Ishikawa (cell line): Measurements from ENCODE around the gene NHSL2.

Experiments used
- CEBPB ChIP-seq: IDR thresholded peaks from 2 replicates; pipeline ENCODE4 v1.6.1; 2012
- CREB1 ChIP-seq: IDR thresholded peaks from 2 replicates; pipeline ENCODE4 v1.6.1; 2012; ENCODE audit warnings: low read depth
- EGR1 ChIP-seq: IDR thresholded peaks from 2 replicates; pipeline ENCODE4 v1.6.1; 2012
- EP300 ChIP-seq: IDR thresholded peaks from 2 replicates; pipeline ENCODE4 v1.6.1; 2012; ENCODE audit warnings: borderline replicate concordance
- FOXM1 ChIP-seq: IDR thresholded peaks from 2 replicates; pipeline ENCODE4 v1.6.1; 2012; ENCODE audit warnings: low read depth, borderline replicate concordance
- NFIC ChIP-seq: IDR thresholded peaks from 2 replicates; pipeline ENCODE4 v1.6.1; 2012
- RAD21 ChIP-seq: IDR thresholded peaks from 2 replicates; pipeline ENCODE4 v1.6.1; 2012; ENCODE audit warnings: low read depth
- TAF1 ChIP-seq: IDR thresholded peaks from 2 replicates; pipeline ENCODE4 v1.6.1; 2012; ENCODE audit warnings: low read depth, mild to moderate bottlenecking
- TCF12 ChIP-seq: IDR thresholded peaks from 2 replicates; pipeline ENCODE4 v1.6.1; 2012; ENCODE audit warnings: low read depth
- TEAD4 ChIP-seq: IDR thresholded peaks from 2 replicates; pipeline ENCODE4 v1.6.1; 2012
- YY1 ChIP-seq: IDR thresholded peaks from 2 replicates; pipeline ENCODE4 v1.6.1; 2012; ENCODE audit warnings: low read depth
- ZBTB7A ChIP-seq: IDR thresholded peaks from 2 replicates; pipeline ENCODE4 v1.6.1; 2012; ENCODE audit warnings: low read depth
- TF ChIP-seq, protein P1 (sequence below): IDR thresholded peaks from 2 replicates; pipeline ENCODE4 v1.6.1; 2012
- TF ChIP-seq, protein P2 (sequence below): IDR thresholded peaks from 2 replicates; pipeline ENCODE4 v1.6.1; 2012
- TF ChIP-seq, protein P3 (sequence below): IDR thresholded peaks from 2 replicates; pipeline ENCODE4 v1.6.1; 2012; ENCODE audit warnings: low read depth, mild to moderate bottlenecking

The NHSL2 gene

DNA sequence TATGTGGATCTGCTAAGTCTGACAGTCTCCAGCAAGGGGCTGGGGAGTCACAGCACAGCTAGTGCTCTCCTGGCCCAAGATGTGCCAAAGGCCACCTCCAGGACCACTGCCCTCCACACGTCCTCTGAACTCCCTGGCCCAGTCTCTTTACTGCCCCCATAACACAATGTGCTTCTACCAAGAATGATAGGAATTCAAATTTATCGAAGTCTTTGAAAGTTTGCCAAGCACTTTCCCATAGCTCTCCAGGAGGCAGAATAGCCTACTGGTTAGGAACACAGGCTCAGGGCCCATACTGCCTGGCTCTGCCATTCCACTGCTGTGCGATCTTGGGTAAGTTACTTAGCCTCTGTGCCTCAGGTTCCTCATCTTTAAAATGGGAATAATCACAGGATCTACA is 86.7 kb downstream of the NHSL2 start:
- no peak for TF ChIP-seq EGR1
- no peak for TF ChIP-seq TAF1
- TF ChIP-seq YY1 = no peak
- TF ChIP-seq, protein P1, sequence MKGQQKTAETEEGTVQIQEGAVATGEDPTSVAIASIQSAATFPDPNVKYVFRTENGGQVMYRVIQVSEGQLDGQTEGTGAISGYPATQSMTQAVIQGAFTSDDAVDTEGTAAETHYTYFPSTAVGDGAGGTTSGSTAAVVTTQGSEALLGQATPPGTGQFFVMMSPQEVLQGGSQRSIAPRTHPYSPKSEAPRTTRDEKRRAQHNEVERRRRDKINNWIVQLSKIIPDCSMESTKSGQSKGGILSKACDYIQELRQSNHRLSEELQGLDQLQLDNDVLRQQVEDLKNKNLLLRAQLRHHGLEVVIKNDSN = no peak
- no peak for TF ChIP-seq NFIC
- TF ChIP-seq, protein P2, sequence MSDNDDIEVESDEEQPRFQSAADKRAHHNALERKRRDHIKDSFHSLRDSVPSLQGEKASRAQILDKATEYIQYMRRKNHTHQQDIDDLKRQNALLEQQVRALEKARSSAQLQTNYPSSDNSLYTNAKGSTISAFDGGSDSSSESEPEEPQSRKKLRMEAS = no peak
- TF ChIP-seq, protein P3, sequence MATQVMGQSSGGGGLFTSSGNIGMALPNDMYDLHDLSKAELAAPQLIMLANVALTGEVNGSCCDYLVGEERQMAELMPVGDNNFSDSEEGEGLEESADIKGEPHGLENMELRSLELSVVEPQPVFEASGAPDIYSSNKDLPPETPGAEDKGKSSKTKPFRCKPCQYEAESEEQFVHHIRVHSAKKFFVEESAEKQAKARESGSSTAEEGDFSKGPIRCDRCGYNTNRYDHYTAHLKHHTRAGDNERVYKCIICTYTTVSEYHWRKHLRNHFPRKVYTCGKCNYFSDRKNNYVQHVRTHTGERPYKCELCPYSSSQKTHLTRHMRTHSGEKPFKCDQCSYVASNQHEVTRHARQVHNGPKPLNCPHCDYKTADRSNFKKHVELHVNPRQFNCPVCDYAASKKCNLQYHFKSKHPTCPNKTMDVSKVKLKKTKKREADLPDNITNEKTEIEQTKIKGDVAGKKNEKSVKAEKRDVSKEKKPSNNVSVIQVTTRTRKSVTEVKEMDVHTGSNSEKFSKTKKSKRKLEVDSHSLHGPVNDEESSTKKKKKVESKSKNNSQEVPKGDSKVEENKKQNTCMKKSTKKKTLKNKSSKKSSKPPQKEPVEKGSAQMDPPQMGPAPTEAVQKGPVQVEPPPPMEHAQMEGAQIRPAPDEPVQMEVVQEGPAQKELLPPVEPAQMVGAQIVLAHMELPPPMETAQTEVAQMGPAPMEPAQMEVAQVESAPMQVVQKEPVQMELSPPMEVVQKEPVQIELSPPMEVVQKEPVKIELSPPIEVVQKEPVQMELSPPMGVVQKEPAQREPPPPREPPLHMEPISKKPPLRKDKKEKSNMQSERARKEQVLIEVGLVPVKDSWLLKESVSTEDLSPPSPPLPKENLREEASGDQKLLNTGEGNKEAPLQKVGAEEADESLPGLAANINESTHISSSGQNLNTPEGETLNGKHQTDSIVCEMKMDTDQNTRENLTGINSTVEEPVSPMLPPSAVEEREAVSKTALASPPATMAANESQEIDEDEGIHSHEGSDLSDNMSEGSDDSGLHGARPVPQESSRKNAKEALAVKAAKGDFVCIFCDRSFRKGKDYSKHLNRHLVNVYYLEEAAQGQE = no peak
- no peak for TF ChIP-seq TEAD4
- TF ChIP-seq RAD21 = no peak
- TF ChIP-seq CREB1 = no peak

DNA sequence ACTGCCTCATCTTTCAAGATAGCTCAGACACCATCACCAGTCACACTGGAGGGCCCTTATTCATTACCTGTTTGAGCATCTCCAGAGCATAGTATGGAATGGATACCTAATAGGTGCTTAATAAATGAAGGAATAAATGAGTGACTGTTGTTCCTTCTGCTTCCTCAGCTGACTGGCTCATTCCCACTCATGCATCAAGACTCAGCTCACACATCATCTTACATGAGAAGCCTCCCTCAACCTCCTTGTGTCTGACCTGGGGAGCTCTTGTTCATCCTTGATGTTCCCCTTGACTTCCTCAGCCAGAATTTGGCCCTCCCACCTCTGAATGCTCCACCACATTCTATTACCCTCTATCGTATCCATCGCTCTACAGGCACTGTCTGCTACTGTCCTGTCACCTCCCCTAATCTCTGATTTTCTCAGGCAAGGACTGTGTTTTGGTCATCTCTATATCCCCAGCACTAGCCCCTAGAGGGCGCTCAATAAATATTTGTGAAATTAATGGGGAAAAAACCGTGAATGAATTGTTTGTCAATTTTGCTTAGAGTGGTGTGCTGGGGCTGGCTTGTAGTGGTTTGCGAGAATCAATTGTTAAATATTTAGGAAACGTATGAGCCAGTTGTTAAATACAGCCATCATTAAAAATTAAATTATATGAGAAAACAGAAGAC is 88.3 kb downstream of the NHSL2 start:
- TF ChIP-seq RAD21 (peak; percentile 54), ZBTB7A (no peak)

DNA sequence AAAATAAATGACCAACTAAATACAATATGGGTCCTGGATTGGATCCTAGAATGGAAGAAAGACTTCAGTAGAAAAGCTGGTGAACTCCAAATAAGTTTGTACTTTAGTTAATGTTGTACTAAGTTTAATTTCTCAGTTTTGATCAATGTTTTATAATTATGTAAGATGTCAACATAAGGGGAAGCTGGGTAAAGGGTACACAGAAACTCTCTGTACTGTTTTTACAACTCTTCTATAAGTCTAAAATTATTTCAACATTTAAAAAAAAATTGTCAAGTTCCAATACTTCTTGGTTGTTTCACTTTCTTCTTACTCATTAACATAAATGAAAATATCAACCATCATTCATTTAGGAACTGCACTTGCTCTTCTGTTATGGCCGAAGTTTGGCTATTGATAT is 88.9 kb downstream of the NHSL2 start:
- TF ChIP-seq, protein P2 = no peak
- no peak for TF ChIP-seq TEAD4

DNA sequence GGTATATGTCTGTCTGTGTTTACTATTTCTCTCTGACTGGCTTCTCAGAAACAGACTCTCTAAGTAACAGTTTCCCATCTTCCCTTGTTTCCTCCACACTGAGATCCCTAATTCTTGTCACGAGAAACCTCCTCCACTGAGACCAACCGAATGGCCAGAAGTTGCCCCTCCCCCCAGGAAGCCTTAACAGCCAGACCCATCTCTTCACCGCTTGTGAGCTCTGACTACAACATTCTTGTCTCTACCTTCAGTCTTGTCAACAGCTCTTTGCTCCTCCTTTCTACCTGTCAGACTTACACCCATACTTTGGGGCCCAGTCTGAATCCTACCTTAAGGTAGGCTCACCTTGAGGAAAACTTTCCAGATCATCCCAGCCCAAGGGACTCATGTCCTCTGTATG is 90.8 kb downstream of the NHSL2 start:
- TF ChIP-seq, protein P2 = no peak
- no peak for TF ChIP-seq TCF12
- TF ChIP-seq YY1 = no peak
- no peak for TF ChIP-seq ZBTB7A
- no peak for TF ChIP-seq RAD21
- no peak for TF ChIP-seq EGR1
- no peak for TF ChIP-seq FOXM1
- no peak for TF ChIP-seq NFIC
- TF ChIP-seq, protein P3 = no peak
- no peak for TF ChIP-seq CREB1
- no peak for TF ChIP-seq TAF1
- no peak for TF ChIP-seq CEBPB
- TF ChIP-seq, protein P1 = no peak

DNA sequence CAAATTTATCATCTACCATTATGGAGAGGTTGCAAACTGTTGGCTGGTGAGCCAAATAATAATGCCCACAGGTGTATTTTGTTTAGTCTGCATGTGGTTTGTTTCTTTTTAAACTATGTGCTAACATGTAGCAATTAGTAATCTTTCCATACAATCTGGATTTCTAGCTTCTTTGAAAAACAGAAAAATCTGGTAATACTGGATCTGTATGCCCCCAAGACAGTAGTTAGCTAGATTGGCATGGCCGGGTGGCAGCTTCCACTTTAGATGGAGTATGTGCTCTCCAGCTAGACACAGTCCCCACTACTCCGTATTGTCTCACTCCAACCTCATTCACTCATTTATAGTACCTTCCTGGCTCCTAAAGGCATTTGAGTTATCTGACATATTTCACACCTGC is 91.3 kb downstream of the NHSL2 start:
- TF ChIP-seq, protein P3 = no peak
- TF ChIP-seq RAD21 = no peak
- no peak for TF ChIP-seq EGR1
- no peak for TF ChIP-seq YY1
- no peak for TF ChIP-seq ZBTB7A
- no peak for TF ChIP-seq CREB1
- no peak for TF ChIP-seq TAF1
- TF ChIP-seq EP300 = no peak
- TF ChIP-seq, protein P2 = no peak
- no peak for TF ChIP-seq TCF12
- TF ChIP-seq TEAD4 = no peak
- TF ChIP-seq NFIC = no peak
- no peak for TF ChIP-seq FOXM1
- TF ChIP-seq, protein P1 = no peak
- TF ChIP-seq CEBPB = no peak
